ENCODE measurements around the gene GNLY.
A peak's percentile ranks its signal among the peaks of the same experiment; 100 is the strongest.

The GNLY gene

DNA sequence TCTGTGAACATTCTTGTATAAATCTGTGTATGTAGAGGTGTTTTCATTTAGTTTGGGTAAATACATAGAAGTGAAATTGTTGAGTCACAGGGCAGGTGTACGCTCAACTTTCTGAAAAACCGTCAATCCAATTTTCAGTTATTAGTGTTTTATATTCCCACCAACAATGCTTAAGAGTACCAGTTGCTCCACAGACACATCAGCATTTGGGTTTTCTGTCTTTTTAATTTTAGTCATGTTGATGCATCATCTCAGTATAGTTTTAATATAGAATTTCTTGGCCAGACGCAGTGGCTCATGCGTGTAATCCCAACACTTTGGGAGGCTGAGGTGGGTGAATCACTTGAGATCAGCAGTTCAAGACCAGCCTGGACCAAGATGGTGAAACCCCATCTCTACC is 3.2 kb upstream of the GNLY start:
- no peak for DNase-seq

GRCh38 chr2:85692039-85692645 is 2.0 kb upstream of the GNLY start:
- DNase-seq, result no peak

GRCh38 chr2:85695121-85695520 is 963 bp downstream of the GNLY start:
- DNase-seq, result no peak

DNA sequence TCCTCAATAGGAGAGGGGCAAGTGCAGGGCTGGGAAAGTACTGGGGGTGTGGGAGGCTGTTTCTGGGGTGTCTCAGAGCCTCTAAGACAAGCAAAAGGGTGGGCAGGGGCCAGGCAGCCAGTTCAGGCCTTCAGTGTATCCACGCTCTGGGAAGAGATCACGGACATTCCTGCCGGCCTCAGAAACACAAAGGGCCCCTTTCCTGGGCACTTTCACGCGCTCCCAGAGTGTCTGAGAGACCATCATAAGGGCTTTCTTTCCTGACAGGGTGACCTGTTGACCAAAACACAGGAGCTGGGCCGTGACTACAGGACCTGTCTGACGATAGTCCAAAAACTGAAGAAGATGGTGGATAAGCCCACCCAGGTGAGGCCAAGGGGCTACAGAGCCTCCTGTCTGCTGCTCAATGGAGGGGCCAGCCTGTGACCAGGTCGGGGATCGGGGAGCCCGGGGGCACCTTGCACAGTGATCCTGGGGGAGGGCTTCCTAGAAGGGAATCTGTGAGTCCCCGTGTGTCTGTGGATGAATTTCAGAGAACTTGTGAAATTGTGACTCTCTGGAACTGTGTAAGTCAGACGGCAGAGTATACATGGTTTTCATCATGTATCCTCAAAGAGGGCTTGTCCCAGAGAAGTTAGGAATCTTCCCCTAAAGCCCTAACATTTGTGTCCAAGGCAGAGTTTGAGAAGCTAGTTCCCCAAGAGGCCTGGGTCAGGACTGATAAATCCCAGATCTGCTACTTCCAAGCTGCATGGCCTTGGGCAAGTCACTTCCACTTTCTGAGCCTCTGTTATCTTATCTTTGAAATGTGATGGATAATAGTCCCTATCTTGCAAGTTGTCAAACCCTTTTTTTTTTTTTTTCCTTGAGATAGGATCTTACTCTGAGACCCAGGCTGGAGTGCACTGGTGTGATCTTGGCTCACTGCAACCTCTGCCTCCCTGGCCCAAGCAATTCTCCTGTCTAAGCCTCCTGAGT is 1.8 kb downstream of the GNLY start:
- DNase-seq, result peak; percentile 37

DNA sequence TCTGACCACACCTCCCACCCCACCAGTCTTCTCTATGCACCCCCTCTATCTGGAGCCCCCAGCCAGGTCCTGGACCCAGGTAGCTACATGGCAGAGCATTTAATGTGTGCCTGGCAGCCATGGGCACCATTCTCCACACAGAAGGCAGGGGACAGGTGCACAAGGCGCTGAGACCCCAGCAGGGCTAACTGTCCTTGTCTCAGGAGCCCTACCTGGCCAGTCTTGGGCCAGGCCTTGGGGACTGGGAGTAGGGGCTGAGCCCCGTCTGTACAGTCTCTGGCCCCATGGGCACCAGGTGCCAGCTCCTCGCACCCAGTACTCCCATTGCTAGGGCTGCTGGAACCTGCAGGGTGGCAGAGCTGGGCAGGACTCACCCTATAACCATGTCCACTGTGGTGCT is 2.9 kb downstream of the GNLY start:
- DNase-seq, result no peak

- no peak for DNase-seq
These were observed 3.6 kb downstream of the GNLY start for GRCh38 chr2:85697716-85698115.

DNA sequence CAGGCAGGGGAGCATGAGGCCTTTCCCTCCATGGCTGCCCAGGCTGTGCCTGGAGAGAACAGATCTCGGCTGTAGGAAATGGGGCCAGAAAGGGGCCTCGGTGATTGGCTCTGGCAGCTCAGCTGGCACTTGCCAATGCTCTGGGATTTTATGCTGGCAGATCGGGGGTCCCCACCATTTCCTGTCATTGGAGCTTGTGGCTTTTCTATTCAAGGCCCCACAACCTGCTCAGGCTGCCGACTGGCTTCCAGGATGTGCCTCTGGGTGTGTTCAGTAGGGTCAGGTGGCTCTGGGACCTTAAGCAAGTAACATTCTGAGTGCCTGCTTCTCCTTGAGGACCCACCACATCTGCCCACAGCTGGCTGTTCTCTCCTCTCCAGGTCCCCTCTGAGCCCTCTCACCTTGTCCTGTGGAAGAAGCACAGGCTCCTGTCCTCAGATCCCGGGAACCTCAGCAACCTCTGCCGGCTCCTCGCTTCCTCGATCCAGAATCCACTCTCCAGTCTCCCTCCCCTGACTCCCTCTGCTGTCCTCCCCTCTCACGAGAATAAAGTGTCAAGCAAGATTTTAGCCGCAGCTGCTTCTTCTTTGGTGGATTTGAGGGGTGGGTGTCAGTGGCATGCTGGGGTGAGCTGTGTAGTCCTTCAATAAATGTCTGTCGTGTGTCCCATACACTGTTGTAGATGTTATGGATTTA is 4.2 kb downstream of the GNLY start:
- peak; percentile 60 for DNase-seq

DNA sequence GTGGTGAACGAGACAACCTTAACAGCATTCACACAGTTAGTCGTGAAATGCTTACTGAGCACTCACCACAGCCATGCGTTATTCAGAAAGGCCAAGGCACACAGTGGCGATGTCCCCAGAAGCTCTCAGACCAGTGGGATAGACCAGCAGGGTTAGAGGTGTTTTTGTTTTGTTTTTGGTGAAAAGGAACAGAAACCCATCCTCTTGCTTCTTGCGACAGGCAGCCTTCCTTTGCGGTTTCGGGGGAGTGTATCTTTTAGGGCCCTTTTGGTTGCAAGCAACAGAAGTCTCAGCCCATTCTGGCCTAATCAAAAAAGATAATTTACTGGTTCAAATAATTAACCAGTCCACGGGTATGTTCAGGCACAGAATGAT is 4.7 kb downstream of the GNLY start:
- no peak for DNase-seq

DNA sequence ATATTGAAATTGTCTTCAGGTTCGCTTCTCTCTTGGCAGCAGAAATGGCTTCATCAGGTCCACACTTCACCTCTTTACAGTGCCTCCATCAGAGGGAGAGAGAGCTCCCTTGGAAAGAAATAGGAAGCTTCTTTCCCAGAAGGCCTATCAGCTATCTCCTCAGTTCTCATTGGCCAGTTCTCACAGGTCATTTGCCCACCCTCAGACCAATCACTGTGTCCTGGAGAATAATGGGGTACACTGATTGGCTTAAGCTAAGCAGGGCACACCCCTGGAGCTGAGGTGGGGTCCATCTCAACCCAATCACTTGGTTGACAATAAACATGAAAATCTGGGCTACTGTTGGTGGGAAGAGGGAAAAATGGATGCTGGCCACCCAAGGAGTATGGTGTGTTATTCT is 5.2 kb downstream of the GNLY start:
- no peak for DNase-seq

DNA sequence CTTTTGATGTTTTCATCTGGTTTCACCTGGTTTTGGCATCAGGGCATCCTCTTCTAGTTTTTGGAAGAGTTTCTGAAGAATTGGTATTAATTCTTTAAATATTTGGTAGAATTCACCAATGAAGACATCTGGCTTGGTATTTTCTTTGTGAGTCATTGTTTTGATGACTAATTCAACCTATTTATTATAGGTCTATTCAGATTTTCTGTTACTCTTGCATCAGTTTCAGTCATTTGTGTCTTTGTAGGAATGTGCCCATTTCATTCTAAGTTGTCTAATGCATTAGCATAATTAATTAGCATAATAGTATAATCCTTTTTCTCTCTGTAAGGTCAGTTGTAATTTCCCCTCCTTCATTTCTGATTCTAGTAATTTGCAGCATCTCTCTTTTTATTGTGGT is 8.0 kb downstream of the GNLY start:
- DNase-seq, result no peak

GRCh38 chr2:85702800-85703199 is 8.6 kb downstream of the GNLY start:
- no peak for DNase-seq

DNA sequence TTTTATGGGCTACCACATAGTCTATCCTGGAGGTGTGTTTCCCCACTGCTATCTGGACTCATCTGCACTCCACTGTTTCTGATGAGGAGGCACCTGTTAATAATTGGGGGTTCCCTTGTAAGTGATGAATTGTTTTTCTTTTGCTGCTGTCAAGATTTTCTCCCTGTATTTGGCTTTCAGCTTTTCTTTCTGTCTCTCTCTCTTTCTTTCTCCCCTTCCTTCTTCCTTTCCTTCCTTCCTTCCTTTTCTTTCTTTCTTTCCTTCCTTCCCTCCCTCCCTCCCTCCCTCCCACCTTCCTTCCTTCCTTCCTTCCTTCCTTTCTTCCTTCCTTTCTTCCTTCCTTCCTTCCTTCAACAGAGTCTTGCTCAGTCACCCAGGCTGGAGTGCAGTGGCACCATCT is 9.2 kb downstream of the GNLY start:
- no peak for DNase-seq

GRCh38 chr2:85704038-85704437 is 9.9 kb downstream of the GNLY start:
- DNase-seq, result no peak

DNA sequence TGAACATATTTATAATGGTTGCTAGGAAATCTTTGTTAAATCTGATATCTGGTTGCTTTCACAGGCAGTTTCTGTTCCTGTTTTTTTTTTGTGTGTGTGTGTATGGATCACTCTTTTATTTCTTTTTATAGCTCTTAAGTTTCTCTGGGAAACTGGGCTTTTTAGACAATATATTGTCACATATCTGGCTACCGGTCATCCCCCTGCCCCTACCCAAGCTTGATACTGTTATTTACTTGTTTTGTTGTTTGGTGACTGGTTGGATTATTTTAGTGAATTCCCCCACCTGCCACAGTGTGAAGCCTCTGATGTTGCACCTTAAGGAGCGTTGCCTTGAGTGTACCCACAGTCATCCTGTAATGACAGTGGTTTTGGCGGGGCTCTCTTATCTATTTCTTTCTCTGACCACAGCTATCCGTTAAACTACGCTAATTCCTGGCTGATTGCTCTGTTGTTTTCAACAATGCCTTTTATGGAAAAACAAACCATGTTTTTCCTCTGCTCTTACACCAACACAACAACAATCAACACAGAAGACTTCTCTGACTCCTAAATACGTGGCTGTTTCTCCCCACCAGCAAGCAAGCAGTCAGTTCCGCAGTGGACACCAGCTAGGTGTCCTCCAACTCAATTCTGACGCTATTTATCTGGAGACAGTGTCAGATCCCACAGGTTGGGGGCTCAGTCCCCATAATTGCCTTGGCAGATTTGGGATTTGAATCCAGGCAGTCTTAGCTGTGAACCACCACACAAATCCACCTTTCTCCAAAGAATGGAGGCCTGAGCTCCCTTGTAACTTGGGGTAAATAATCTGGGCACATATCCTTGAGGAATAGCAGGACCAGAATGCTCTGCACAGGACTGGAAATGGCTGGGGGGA is 10.9 kb downstream of the GNLY start:
- peak; percentile 80 for DNase-seq

DNA sequence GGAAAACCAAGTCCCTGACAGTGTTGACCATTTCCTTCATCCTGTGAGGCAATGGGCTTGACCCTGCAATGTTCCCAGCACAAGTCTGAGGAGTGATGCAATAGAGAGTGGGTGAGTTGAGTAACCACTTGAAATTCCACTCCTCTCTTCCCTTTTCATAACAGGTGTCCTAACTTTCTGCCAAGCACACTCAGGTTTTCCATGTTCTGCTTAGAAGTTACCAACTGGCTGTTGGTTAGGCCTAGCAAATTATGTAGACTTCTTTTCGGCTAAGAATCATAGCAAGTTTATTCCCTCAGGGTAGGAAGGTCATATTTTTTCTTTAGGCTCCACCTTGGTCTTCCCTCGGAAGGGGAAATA is 11.5 kb downstream of the GNLY start:
- DNase-seq, result no peak

DNA sequence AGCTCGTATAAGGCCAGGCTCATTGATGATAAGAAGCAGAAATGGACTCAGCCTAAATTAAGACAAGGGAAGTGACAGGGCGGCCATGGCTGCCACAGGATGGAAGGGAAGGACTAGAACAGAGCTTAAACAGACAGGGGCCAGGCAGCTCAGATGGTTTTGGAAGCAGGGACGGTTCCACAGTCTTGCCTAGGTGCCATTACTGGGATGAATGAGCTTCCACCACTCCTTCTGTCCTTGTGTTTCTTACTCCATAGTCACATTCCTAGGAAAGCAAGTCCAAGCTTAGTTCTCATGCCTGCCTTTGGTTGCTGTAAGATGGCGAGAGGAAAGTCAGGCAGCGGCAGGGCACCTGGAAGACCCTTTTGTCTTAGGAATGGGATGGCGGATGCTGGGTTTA is 11.9 kb downstream of the GNLY start:
- DNase-seq, result no peak

DNA sequence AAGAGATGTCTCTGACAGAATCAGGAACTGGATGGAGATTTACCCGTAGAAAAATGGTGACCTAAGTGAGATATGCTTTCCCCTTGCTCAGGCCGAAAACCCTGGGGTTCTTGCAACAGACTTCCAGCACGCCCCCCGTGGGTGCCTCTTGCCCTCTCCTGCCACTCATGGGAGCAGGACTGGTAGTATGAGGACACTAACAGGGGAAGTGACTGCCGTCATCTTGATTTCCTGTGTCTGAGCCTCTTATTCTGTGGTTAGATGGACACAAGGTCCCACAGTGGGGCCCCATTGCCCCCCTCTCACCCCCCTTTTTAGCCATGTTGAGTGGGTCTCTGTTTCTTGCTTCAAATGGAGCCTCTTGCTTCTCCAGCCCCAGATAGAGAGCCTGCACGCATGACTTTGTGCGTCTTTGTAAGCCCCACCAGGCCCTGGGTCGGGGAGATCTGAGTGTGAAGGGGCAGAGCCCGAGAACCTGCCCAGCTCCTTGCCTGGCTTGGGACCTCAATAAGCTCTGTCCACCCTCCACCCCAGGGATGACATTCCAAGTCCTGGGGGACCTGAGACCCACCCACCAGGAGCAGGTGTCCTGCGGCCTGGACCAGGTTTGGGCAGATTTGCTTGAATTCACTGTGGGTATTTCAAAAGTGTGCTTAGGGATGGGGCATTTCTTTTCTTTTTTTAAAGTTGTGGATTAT is 12.6 kb downstream of the GNLY start:
- DNase-seq, result peak; percentile 85

DNA sequence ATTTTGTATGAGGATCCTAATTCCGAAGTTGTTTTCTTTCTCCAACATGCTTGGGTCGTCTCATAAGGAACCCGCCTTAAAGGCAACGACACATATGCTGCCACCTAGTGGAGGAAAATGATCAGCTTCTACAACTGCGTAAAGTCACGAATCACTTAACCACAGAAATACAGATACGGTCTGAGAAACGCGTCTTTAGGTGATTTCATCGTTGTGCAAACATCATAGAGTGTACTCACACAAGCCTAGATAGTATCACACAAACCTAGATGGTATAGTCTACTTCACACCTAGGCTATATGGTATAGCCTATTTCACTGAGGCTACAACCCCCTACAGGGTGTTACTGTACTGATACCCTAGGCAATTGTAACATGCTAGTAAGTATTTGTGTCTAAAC is 13.1 kb downstream of the GNLY start:
- peak; percentile 96 for DNase-seq

DNA sequence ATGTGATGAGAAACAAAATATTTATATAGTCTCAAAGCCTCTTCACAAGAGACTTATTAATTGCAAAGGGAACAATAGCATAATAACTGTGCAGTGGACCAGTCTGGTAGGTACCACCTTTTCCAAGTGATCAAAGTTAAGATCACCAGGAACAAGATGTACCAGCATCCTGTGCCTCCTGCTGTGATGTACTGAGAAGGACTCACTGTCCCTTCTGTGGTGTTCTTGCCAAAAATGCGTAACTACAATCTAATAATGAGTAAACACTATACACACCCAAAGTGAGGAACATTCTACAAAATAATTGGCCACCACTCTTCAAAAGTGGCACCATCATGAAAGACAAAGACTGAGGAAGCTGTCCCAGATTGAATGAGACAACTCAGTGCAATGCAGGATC is 14.5 kb downstream of the GNLY start:
- no peak for DNase-seq

DNA sequence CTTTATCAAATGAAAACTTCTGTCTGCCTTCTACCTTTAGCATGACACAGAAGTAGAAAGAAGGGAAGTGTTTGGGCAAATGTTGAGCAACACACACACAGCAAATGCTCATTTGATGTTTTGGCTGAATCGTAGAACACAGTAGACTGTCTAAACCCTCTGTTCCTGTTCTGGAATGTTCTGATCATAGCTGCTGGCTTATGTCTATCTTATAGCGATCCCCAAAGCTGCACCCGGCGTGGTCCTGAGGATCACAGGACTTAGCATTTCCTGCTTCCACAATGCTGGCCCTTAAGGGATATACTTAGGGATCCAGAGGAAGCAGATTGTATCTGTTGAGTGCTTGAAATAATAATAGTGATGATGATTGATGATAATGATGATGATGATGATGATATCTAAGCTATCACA is 15.2 kb downstream of the GNLY start:
- DNase-seq, result peak; percentile 76

DNA sequence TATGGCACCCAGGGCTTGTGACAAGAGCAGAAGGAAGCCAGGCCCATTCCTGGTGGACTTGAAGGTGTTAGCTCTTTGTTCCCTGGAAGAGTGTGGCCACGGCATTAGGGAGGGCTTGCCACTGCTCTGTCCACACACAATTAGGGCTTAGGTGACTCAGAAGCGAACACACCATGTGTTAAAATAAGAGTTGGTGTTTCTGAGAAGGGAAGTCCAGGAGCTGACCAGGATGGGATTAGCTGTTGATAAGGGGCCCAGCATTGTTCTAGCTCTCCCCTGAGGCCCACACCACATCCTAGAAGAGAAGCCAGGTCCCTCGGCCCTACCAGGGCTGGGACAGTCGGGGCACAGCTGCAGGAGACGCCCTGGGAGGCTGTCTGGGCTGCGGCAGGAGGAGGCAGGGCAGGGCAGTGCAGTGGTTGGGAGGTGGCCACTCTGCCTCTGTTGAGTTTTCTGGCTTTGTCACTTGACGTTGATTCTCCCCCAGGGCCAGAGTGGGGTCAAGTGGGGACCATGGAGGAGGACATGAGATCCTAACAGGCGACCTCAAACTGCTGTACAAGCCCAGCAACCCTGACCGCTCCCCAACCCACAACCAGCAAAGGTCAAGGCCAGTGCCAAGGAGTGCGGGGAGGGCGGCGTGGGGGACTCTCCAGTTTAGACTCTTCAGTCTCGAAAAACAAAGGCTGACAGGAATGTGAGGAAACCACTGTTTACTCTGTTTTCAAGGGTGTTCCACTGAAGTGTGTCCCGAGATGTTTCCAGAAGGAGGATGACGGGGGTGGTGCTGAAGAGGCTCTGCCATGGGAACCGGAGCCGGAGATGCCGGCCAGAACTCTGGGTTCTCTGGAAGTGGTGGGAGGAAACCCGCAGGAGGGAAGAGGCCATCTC is 16.8 kb downstream of the GNLY start:
- DNase-seq, result no peak
